ENCODE results near the gene CYB561D2. TPM values are rescaled to one million over a fixed set of nuclear protein-coding genes. Genes with fewer than 3 reads are reported as not detected.

Gene CYB561D2
- total RNA-seq, 1 experiment from 2014 or later, result 9.5 TPM

DNA sequence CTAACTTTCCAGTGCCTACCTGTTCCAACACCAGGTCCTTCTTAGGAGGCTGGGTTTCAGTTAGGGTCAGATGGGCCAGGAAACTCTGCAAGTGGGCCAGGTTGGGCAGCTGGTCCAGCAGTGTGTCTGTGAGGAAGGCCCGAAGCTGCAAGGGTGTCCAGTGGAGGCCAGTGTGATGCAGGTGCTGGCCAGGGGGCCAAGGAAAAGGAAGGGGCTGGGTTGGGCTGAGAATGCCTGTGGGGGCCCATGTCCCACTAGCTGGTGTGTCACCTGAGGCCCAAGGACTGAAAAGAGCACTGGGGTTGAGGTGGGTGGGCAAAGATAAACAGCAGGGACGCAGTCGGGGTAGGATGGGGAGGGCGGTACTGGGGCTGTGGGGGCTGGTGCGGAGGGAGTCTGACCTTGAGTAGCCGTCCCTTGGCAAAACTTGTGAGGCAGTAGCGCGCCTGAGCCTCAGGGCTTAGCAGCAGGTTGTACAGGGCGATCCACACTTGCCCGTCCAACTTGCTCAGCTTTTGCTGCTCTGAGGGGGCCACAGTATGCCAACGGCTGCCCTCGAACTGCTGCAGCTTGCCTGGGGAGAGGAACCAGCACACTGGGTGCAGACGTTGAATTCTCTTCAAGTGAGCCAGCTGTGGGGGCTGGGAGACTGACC is 8.5 kb upstream of the CYB561D2 start:
- POLR2A ChIA-PET, result no interaction called here
- H3K9me3 ChIP-seq (ENCODE audit: control insufficient read depth in 1 of 2, insufficient read depth in 1 of 2, low read depth in 1 of 2, low read length in 2 of 2), result no peaks in the 10 kb centered on the region
- BruUV-seq (replicated peaks), result no TSS peak
- no peak overlapping the region for H3K27ac ChIP-seq (ENCODE audit: low read depth, low read length)
- H4K20me1 ChIP-seq (ENCODE audit: insufficient read depth), result no peaks in the 10 kb centered on the region
- peak overlapping the region; percentile 95 for H3K4me2 ChIP-seq (ENCODE audit: low read length)
- peaks cover 28 to 62% of the 10 kb centered on the region in 2 experiments for H3K4me1 ChIP-seq (ENCODE audit: control insufficient read depth in 1 of 2, insufficient read depth in 2 of 2, low read length in 2 of 2)
- intact Hi-C loops (cut with micrococcal nuclease), result no loop called here
- H3K9me2 ChIP-seq (ENCODE audit: insufficient read depth), result no peaks in the 10 kb centered on the region
- TF ChIP-seq SP1 (IDR thresholded peaks at IDR 0.05; ENCODE audit: low read depth) (no peak), REST (IDR thresholded peaks at IDR 0.05; ENCODE audit: low read depth) (no peak), SRF (IDR thresholded peaks at IDR 0.05; ENCODE audit: low read depth) (no peak), FOSL1 (IDR thresholded peaks at IDR 0.05; ENCODE audit: low read depth) (no peak), SIN3A (IDR thresholded peaks at IDR 0.05; ENCODE audit: low read depth) (no peak)
- CTCF ChIA-PET, result no interaction called here
- no peak overlapping the region for H3K4me3 ChIP-seq (replicated peaks in 1 of 2; ENCODE audit: low read depth in 1 of 2, low read length in 2 of 2)
- H2AFZ ChIP-seq (ENCODE audit: low read depth, low read length, poor library complexity, severe bottlenecking), result no peak overlapping the region
- no peaks in the 10 kb centered on the region for H3K36me3 ChIP-seq (ENCODE audit: control insufficient read depth in 1 of 2, insufficient read depth in 2 of 2, low read length in 2 of 2)
- 0 out of 2 replicates have a peak overlapping the region, but pooled peaks have one; percentile 98 for H3K9ac ChIP-seq (ENCODE audit: low read length)
- H3K27me3 ChIP-seq (ENCODE audit: insufficient read depth, low read length), result no peaks in the 10 kb centered on the region
- DNase-seq (ENCODE audit: low read depth, low spot score) (no peak), ATAC-seq (no peak)
- RAD21 ChIA-PET (ENCODE audit: low non-redundant PET in 1 of 2, low total read pairs in 2 of 2, uncharacterized antibody in 2 of 2, unreplicated experiment in 2 of 2), result no interaction called here
- H3K79me2 ChIP-seq (ENCODE audit: insufficient read depth, low read length), result peaks cover 22% of the 10 kb centered on the region

Measured in HCT116 (cell line).